ENCODE measurements around the gene SLC6A5. TPM values are rescaled to one million over a fixed set of nuclear protein-coding genes. Genes with fewer than 3 reads are reported as not detected.
A peak's percentile ranks its signal among the peaks of the same experiment; 100 is the strongest.

The SLC6A5 gene
- total RNA-seq, 1 donor from 2014 or later: 2.2 TPM

DNA sequence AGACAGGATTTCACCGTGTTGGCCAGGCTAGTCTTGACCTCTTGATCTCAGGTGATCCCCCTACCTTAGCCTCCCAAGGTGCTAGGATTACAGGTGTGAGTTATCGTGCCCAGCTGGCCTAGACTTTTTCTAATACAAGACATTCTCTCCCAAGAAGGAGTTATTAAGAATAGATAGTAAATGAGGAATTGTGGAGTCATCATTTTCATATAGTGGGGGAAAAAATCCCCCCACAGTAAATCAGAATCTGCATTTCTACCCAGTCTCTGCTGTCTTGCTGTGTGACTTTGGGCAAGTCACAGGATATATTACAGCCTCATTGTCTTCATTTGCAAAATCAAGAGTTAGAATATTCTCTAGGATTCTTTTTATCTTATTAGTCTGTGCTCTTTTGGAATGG lies 21.6 kb downstream of the SLC6A5 start:
- DNase-seq (ENCODE audit: low spot score): no peak

DNA sequence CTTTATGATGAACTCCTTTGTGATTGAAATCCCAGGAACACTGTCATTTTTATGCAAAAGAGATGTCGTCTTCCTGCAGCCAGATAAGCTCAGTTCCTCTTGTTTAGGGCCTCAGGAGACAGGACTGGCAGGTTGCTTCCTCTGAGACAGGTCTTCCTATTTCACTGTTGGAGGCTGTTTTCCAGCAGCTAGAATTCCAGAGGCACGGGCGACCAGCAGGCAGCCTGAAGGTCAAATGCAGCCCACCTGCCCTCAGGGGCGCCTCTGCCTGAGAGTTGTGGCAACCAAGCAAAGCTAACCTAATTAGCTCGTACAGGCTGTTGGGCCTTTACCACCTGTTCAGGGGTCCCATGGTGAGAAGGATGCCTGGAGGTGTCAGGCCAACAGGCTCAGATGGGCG lies 22.3 kb downstream of the SLC6A5 start:
- no peak for DNase-seq (ENCODE audit: low spot score)

DNA sequence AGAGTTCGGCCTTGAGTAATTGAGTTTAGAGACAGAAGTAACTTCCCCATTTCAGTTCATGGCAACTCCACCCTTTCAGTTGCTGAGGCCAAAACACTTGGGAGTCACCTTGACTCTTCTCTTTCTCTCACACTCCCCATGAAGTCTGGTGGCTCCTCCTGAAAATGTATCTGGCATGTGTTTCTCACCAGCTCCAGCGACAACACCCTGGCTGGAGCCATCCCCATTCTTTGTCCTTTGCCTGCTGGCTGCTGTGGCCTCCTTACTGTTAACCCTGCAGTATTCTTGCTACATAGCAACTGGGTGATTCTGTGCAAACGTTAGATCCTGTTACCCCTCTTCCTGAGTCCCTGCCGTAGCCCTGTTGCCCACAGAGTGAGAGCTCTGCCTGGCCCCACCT lies 23.8 kb downstream of the SLC6A5 start:
- DNase-seq (ENCODE audit: low spot score): no peak

DNA sequence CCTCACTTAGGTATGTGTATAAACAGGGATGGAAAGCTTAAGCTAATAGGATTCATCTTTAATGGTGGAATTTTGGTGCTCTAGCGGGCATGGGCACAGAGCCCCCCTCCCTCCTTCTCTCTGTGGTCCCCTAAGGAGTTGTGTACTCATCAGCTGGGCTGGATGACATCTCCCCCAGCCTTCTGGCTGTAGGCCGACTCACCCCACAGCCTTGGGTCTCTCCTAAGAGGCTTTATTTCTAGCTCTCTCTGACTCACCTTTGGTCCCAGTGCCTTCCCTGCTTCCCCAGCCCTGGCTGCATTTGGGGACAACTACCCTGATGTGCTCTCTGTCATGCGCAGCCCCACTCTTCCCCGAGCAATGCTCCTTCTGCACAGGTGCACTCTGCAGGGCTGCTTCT lies 26.9 kb downstream of the SLC6A5 start:
- DNase-seq (ENCODE audit: low spot score): no peak

DNA sequence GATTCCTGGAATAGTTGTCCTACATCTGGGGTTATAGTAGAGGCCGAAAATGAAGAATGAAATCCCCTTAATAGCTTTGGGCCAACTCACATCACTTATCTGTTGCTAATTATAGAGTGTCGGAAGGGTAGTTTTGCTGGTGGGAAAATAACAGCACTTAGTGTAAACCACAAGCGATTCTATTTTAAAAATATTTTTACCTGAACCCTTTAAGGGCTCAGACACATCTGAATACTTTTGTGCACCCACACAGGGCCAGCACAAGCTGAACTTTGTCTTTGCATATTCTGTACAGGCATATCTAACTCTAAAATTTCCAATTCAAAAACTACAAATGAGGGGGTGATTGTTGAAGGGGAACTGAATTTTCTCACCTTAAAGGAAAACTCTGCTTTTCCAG lies 27.6 kb downstream of the SLC6A5 start:
- no peak for DNase-seq (ENCODE audit: low spot score)

DNA sequence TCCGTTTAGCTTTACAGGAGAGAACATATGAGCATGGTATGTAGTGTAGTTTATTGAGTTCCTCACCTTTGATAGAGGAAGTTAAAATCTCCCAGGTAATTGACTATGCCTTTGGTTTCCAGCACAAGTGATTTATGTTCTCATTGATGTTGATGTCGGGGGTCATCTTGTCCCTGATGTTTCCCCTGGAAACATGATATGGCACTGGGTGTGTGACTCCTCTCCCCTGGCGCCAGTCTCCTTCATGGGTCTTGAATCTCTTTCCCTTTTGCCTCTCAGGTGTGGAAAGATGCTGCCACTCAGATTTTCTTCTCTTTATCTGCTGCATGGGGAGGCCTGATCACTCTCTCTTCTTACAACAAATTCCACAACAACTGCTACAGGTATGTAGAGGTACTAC lies 28.3 kb downstream of the SLC6A5 start:
- DNase-seq (ENCODE audit: low spot score): no peak

DNA sequence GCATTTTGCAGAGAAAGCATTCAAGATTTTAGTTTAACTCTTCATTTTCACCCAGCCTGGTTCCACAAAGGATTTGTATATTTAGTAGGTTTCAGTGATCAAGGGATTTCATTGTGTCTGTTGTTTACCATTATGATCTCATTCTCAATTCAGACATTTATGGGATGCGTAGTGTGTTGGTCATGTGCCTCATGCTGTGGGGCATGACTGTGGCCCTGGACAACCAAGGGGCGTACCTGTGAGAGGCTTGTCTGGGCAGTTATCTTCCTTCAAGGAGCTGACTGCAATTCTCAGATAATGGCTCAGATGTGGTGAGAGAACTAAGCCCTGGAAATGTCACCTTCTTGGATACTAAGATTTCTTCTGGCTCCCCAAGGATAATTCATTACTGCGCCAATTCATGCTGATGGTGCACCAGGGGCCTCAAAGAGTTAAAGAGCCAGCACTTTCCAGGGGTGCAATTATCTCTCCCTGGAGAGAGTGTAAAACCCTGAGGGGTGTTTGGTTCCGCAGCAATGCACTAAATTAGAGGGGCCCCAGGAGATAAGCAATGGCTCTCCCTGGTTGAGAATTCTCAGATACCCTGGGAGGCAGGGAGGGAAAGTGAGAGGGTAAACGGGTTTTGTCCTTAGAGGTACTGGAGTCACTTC lies 32.2 kb downstream of the SLC6A5 start:
- no peak for DNase-seq (ENCODE audit: low spot score)

DNA sequence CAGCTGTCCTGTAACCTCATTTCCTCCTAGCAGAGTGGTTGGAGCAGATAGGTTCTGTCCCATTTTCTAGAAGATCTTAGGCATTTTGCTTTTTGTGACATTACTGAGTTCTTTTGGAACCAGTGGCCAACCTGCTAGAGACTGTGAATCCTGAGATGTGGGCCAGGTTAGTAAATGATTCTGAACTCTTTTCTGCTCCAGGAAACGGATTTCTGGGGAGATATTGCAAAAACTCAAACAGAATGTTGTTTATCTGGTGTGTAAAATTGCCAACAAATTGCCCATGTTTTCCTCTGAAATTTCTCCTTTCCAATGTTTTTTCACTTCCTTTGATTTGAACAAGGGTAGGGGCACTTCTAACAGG lies 32.7 kb downstream of the SLC6A5 start:
- DNase-seq (ENCODE audit: low spot score): no peak

DNA sequence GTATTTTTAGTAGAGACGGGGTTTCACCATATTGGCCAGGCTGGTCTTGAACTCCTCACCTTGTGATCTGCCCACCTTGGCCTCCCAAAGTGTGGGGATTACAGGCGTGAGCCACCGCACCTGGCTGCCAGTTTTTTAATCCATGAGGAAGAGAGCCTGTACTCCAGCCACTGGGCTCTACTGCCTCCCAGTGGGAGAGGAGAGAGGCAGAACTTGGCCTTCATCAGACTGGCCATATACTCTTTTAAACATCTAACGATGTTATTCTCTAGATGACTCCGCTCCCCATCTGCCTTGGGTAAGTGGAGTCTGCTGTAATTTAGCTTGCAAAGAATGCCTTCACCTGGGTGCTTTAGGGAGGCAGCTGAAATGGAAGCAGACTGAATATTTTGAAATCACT lies 34.6 kb downstream of the SLC6A5 start:
- DNase-seq (ENCODE audit: low spot score): no peak

DNA sequence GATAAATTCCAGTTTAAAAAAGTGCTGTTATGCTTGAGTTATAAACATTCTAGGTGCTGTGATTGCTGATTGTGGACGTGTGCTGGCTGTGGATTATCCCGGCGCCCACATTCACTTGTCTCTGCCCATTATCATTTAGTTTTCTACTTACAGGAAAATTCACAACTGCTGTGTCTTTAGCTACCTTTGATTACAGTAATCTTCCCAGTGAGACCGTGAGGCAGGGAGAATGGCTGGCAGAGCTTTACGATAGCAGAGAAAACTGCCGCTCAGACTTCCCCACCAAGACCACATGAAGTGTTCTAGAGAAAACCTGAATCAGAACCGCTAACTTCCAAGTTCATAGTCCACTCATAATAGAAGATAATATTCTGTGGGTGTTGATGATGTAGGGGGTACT lies 35.4 kb downstream of the SLC6A5 start:
- DNase-seq (ENCODE audit: low spot score): no peak

DNA sequence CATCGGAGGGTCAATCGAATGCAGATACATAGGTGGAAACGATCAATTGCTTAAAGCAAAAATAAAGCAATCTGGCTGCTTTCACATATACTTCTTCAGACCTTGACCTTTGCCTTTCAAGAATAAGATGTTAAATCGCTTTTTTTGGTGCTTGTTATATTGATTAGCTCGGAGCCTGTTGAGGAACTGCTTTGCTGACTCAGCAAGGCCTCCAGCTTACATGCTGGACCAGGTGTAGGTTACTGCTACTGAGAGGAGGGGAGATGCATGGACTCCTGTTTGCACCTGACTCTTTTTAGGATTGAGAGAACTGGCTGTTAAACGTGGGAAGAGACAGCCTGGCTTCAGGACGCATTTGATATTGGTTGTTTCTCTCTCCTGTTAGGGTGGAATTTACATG lies 38.7 kb downstream of the SLC6A5 start:
- no peak for DNase-seq (ENCODE audit: low spot score)

DNA sequence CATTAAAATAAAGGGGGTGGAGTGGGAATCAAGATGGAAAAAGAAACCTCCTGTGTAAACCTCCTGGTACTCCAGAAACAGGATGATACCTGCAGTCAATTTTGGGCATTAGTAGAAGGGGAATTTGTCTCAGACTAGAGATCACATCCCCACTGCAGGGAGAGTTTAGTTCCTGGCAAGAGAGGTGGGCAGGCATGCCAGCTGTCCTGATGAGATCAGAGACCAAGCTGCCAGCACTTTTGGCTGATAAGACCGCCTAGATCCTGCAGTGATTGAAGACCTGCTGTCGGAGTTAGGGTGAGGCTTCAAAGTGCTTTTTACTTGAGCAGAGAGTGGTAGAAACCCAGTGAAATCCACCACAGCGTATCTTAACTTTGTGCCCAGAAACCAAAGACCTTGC lies 40.3 kb downstream of the SLC6A5 start:
- DNase-seq (ENCODE audit: low spot score): no peak

DNA sequence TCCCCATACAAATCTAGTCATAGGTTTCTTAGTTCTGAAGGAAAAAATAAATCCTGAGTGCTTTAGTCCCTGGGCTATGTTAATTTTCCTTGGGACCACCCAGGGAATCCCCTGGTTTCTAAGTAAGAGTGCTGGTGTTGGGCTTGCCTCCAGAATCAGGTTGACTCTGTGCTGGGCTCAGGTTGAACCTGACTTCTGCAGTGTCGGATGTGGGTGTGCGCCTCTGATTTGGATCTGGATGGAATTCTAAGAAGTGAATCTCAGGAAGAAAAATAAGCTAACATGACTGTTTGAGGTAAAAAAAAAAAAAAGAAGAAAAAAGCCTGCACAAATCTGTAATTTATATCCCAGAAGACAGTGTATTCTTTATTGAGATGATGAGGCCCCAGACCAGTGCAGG lies 41.0 kb downstream of the SLC6A5 start:
- no peak for DNase-seq (ENCODE audit: low spot score)

DNA sequence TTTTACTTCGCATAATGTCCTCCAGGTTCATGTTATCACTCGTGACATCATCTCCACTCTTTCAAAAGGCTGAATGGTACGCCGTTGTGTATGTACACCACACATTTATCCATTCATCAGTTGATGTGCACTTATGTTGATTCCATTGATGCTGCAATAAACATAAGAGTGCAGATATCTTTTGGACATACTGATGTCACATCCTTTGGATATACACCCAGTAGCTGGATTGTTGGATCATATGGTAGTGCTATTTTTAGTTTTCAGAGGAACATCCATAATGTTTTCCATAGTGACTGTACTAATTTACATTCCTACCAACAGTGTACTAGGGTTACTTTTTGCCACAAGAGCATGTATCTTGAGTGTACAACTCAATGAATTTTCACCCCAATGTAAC lies 45.0 kb downstream of the SLC6A5 start:
- DNase-seq (ENCODE audit: low spot score): no peak

DNA sequence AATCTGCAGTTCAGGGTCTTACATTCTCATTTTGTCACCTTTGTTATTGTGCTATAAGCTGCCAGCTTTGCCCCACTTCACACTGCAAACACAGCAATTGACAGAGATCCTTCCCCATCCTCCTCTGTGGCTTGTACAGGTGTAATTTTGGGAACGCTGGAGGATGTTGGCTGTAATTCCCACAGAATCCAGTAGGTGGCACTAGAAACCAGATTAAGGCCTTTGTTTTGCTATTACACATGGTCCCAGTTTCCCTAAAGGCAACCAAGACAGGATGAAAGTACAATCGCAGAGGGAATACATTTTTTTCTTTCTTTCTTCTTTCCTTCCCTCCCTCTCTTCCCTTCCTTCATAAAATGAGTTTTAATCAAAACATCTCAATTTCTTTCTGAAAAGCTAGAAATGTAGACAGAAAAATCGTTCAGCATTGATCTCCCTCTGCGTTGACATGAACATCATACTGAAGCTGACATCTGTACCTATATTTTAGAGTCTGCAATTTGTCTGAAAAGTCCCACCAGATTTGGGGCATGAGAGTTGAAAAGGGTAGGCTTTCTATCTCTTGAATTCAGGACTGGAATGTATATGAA lies 48.7 kb downstream of the SLC6A5 start:
- peak; percentile 57 for DNase-seq (ENCODE audit: low spot score)

DNA sequence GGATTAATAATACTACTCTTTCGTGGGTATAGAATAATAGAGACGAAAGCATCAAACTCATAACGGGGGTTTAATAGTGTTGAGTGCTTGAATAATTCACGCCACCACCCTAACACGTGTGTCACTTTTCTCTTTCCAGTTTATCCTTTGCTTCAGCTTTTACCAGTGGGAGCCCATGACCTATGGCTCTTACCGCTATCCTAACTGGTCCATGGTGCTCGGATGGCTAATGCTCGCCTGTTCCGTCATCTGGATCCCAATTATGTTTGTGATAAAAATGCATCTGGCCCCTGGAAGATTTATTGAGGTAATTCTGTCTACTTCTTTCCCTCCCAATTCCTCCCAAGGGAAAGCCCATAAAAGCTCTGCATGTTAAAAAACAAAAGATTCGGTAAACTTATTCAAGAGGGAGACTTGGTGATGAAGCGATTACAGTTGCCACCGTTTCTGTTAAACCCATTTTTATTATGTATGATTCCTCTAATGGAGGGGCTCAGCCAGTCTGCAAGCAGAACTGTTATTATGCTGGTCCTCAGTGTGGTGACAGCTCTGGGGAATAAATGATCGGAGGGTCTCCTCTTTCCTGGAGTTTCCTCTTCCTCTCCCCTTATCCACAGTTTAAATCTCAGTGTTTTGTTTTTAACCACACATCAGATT lies 52.9 kb downstream of the SLC6A5 start:
- no peak for DNase-seq (ENCODE audit: low spot score)

DNA sequence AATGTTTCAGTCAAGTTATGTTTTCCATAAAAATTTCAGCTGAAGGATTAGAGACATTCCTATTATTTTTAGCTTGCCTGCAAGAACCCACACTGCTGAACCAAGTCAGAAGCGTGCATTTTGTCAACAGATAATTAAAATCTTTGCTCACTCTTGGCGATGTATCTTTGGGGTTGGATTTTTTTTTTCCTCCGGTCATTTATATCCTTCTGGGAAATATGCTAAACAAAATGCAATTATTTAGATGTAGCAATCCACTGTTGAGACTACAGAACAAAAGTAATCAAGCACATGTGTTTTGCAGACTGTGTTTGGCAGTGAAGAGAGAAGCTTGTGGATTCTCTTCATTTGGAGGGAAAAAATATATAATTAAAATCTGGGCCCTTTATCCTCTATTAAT lies 54.6 kb downstream of the SLC6A5 start:
- no peak for DNase-seq (ENCODE audit: low spot score)

DNA sequence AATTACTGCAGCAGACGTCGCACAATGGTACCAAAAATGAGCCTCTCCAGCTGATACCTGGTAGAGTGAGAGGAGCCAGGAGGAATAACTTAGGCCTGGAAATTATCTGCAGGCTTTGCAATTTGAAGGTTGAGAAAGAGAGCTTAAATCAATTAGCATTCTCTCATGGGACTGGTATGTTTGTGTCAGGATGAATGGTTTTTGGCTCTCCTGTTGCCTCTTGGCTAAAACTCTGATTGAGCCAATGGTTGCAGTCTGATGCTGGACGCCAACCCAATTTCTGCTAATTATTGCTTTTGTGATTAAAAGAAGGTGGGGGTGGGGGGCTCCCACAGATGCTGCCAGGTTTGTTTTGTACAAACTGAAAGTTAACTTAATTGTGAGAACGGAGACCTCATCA lies 57.5 kb downstream of the SLC6A5 start:
- DNase-seq (ENCODE audit: low spot score): no peak

DNA sequence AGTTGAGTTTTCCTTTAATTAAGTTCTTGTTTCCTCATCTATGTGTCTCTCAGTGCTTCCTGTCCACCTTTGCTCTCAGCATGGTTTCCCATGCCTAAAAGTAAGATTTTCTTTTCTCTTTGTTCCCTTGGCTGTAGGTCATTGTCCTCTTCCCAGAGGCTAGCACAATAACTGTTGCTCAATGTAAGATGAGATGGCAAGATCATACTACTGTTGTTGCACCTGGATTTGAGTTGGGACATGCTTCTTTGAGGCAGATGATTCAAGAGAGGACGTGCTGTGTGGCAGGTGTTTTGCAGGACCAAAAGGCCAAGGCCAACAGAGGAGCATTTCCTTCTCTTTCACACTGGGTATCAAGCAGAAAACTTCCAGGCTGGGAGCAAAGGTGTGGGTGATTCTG lies 58.7 kb downstream of the SLC6A5 start:
- DNase-seq (ENCODE audit: low spot score): no peak

DNA sequence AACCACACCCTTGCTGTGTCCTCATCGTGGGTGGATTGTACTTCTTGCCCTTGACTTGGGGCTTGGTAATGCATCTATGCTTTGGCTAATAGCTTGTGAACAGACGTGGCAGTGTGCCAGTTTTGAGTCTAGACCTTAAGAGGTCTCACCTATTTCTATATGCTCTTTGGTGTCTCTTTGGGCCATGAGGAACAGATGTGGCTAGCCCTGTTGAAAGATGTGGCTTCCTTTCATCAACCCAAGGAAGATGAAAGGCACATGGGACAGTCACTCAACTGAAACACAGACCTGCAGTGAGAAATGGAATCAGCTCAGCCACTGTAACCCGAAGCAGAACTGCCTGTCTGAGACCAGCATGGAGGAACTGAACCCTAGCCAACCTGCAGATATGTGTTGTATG lies 62.0 kb downstream of the SLC6A5 start:
- DNase-seq (ENCODE audit: low spot score): no peak

DNA sequence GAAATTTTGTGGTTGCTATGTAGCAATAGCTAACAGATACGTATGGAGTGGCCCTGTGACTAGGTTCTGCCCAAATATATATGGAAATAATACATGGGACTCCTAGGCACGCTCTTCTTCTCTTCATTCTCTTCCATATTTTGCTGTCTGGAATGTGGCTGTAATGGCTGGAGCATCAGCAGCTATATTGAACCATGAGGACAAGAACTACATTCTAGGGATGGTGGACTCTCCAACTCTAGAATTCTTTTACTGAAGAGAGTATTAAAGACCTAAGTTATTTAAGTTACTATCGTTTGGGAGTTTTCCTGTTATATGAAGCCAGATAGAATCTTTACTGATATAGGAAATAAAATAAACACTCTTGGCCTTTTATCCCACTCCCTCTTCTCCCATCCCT lies 62.4 kb downstream of the SLC6A5 start:
- no peak for DNase-seq (ENCODE audit: low spot score)

DNA sequence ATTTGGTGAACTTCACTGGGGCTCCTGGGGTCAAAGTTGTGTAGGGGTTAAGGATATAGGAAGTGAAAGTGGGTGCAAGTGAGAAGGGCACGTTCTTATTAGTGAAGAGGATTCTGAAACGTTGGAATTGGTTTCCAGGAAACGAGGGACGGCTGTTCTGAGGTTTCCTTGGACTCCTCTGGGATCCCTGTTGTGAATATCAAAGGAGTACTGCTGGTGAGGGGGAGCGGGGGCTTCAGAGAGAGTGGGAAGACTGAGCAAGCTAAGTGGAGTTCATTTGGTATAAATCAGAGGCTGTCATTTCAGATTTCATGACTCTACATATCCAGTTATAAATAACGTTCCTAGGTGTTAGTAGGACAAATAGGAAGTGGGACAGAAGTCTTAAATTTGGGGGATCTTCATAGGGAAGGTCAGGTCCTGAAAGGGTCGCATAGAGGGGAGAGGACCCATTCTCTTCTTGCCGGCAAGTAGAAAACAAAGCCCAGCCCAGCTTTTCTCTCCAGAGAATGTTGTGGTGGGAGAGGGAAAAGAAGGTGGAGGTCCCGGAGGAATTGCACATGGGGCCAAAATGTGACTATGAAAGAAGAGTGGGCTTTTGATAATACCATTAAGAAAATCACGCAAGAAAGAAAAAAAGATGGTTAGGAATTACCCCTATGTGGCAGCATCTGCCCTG lies 68.9 kb downstream of the SLC6A5 start:
- no peak for DNase-seq (ENCODE audit: low spot score)

All from umbilical cord (tissue), 2 donors.